Lung (tissue), 12 donors: ENCODE measurements around the gene ALPG. TPM values are rescaled to one million over a fixed set of nuclear protein-coding genes. Genes with fewer than 3 reads are reported as not detected.
A peak's percentile ranks its signal among the peaks of the same experiment; 100 is the strongest.

Source experiments
- ATAC-seq: fragments of 200-7000 bp; cut with Tn5 transposase; one replicate; pipeline ENCODE4 v1.9.1; 2020; ENCODE audit warnings: moderate number of reproducible peaks; ENCODE audit not compliant: insufficient read depth, low FRiP score
- DNase-seq, 3 donors: peaks; one replicate each; pipeline ENCODE4 v3.0.0-alpha.2; 2013 to 2017
- H3K27ac ChIP-seq, 2 donors: one replicate each; pipeline ENCODE4 v1.5.1; 2013; ENCODE audit warnings: mild to moderate bottlenecking in 2 of 2, moderate library complexity in 2 of 2, control low read depth in 1 of 2, inconsistent platforms in 1 of 2, low read depth in 1 of 2, low read length in 1 of 2
- H3K27me3 ChIP-seq, 3 donors: one replicate each; pipeline ENCODE4 v1.5.1; 2013; ENCODE audit warnings: low read length in 2 of 3; ENCODE audit not compliant: control insufficient read depth in 3 of 3, insufficient read depth in 3 of 3
- H3K36me3 ChIP-seq, 4 donors: one replicate each; pipeline ENCODE4 v1.5.1; 2013; ENCODE audit warnings: low read length in 4 of 4, mild to moderate bottlenecking in 1 of 4, moderate library complexity in 1 of 4; ENCODE audit not compliant: control insufficient read depth in 4 of 4, insufficient read depth in 4 of 4
- H3K4me1 ChIP-seq, 5 donors: one replicate each; pipeline ENCODE4 v1.5.1; 2013; ENCODE audit warnings: low read length in 5 of 5, mild to moderate bottlenecking in 2 of 5, moderate library complexity in 1 of 5; ENCODE audit not compliant: control insufficient read depth in 5 of 5, insufficient read depth in 5 of 5
- H3K4me3 ChIP-seq: one replicate; pipeline ENCODE4 v1.5.1; 2013; ENCODE audit warnings: mild to moderate bottlenecking, control low read depth, moderate library complexity
- H3K9ac ChIP-seq, 2 donors: one replicate each; pipeline ENCODE4 v1.5.1; 2013; ENCODE audit warnings: low read length in 2 of 2, control low read depth in 1 of 2; ENCODE audit not compliant: insufficient read depth in 1 of 2
- H3K9me3 ChIP-seq, 4 donors: one replicate each; pipeline ENCODE4 v1.5.1; 2013; ENCODE audit warnings: low read length in 3 of 4, mild to moderate bottlenecking in 1 of 4, moderate library complexity in 1 of 4; ENCODE audit not compliant: control insufficient read depth in 4 of 4, insufficient read depth in 3 of 4
- WGBS, 2 donors: extraction: QIAGEN DNeasy Blood & Tissue Kit; methylation state at CpG; one replicate each; pipeline ENCODE4 v1.1.7; 2013; 5-methylcytosine and 5-hydroxymethylcytosine counted together
- polyA plus RNA-seq, 2 donors: library from polyadenylated mRNA; stranded (reverse); fragments of 200-250 nt; gene quantifications; one replicate each; pipeline ENCODE4 v1.2.1, GENCODE V29; 2013
- total RNA-seq, 2 donors: library from RNA; depleted of rRNA in 1 of 2; stranded (reverse); fragments of >200 nt in 1 of 2; gene quantifications; one replicate each; pipeline ENCODE4 v1.2.1, GENCODE V29; 2014 to 2021
- TF ChIP-seq, protein P1 (sequence below): IDR thresholded peaks from 2 replicates; pipeline ENCODE4 v1.5.1; 2012; ENCODE audit warnings: mild to moderate bottlenecking; ENCODE audit errors: control extremely low read depth, extremely low read depth
- donor health status: control.
- donor health status: control.
- donor health status: Bipolar disorder and iron deficiency.
- donor health status: healthy.
- donor health status: DM: yes; HTN: yes; CAD: no.

The ALPG gene
- total and polyA plus RNA-seq, 4 donors, result 0.14 to 1.2 (median 0.89) TPM

DNA sequence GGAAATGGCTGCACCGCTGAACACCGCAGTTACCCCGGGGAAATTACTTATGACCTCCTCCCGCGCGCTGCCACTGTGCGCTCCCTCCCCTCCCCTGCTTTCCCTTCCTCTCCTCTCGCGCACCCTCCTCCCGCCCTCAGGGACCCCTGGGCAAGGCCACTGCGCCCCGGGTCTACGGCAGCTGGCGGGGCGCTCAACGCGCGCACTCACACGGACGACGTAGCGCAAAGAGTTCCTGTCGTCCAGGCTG, 20.2 kb upstream of the ALPG start:
- 30 to 32% methylated on average over 23 of the region's 23 CpGs for WGBS, 2 donors
- TF ChIP-seq, protein P1, sequence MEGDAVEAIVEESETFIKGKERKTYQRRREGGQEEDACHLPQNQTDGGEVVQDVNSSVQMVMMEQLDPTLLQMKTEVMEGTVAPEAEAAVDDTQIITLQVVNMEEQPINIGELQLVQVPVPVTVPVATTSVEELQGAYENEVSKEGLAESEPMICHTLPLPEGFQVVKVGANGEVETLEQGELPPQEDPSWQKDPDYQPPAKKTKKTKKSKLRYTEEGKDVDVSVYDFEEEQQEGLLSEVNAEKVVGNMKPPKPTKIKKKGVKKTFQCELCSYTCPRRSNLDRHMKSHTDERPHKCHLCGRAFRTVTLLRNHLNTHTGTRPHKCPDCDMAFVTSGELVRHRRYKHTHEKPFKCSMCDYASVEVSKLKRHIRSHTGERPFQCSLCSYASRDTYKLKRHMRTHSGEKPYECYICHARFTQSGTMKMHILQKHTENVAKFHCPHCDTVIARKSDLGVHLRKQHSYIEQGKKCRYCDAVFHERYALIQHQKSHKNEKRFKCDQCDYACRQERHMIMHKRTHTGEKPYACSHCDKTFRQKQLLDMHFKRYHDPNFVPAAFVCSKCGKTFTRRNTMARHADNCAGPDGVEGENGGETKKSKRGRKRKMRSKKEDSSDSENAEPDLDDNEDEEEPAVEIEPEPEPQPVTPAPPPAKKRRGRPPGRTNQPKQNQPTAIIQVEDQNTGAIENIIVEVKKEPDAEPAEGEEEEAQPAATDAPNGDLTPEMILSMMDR, result no peak

GRCh38 chr2:232386740-232387450, 19.7 kb upstream of the ALPG start:
- Histone ChIP-seq H3K9me3 (peaks cover 0 to 2% (median 0%) of the 10 kb centered on the region in 4 donors), H3K27me3 (peaks cover 0 to 94% (median 75%) of the 10 kb centered on the region in 3 donors), H3K9ac (no peak overlapping the region), H3K36me3 (no peaks in the 10 kb centered on the region), H3K27ac (peak overlapping the region in 1 of 2 donors; percentile 71), H3K4me1 (peaks cover 0 to 7% (median 0%) of the 10 kb centered on the region in 5 donors), H3K4me3 (peak overlapping the region; percentile 29)
- DNase-seq (peak in 1 of 3 donors; percentile 22), ATAC-seq (peak; percentile 48)
- TF ChIP-seq, protein P1, result no peak
- 28 to 48% methylated on average over 75 of the region's 75 CpGs for WGBS, 2 donors

More for the DNA sequence above, 20.2 kb upstream of the ALPG start:
- Histone ChIP-seq H3K9ac (no peak overlapping the region), H3K4me1 (peaks cover 0 to 7% (median 2%) of the 10 kb centered on the region in 5 donors), H3K27me3 (peaks cover 0 to 94% (median 73%) of the 10 kb centered on the region in 3 donors), H3K27ac (peak overlapping the region in 1 of 2 donors; percentile 71), H3K9me3 (peaks cover 0 to 2% (median 0%) of the 10 kb centered on the region in 4 donors), H3K4me3 (peak overlapping the region; percentile 29), H3K36me3 (no peaks in the 10 kb centered on the region)
- ATAC-seq (no peak), DNase-seq (no peak)

- 34 to 65% methylated on average over 45 to 50 of the region's 50 CpGs for WGBS, 2 donors
- peaks cover 0 to 90% (median 73%) of the 10 kb centered on the region in 3 donors for H3K27me3 ChIP-seq
Measured at GRCh38 chr2:232387451-232388171, 19.0 kb upstream of the ALPG start.

More at GRCh38 chr2:232387451-232388171, 19.0 kb upstream of the ALPG start:
- H3K4me1 ChIP-seq, result peaks cover 0 to 7% (median 0%) of the 10 kb centered on the region in 5 donors
- H3K9ac ChIP-seq, result no peak overlapping the region
- H3K9me3 ChIP-seq, result peaks cover 0 to 2% (median 0%) of the 10 kb centered on the region in 4 donors
- ATAC-seq, result no peak
- peak overlapping the region in 1 of 2 donors; percentile 46 for H3K27ac ChIP-seq
- no peak for DNase-seq
- TF ChIP-seq, protein P1, result no peak
- no peaks in the 10 kb centered on the region for H3K36me3 ChIP-seq
- H3K4me3 ChIP-seq, result peak overlapping the region; percentile 1
